Cardiac septum (tissue), 1 donor: ENCODE data around the gene NLGN4Y. TPM values are rescaled to one million over a fixed set of nuclear protein-coding genes. Genes with fewer than 3 reads are reported as not detected.

ENCODE experiments used
- DNase-seq: peaks from one replicate; pipeline ENCODE4 v3.0.0-alpha.2; 2020; ENCODE audit warnings: low spot score
- intact Hi-C: fragments of 100-400 bp; cut with DNase I; formaldehyde crosslinking; loops from one replicate; pipeline ENCODE4 v1.14.0; 2022
- long read RNA-seq: library from polyadenylated mRNA; unstranded; transcript quantifications from one replicate; pipeline ENCODE4 v2.0.0, GENCODE V29; 2021
- total RNA-seq: library from RNA; stranded (reverse); fragmentation: NEBNext Ultra II Directional; extraction: Animal tissue kit (Norgen Biotek cat#: 25700); gene quantifications from one replicate; pipeline ENCODE4 v1.2.1, GENCODE V29; 2021
- donor health status: DM: no; HTN: no; CAD: no.

Gene NLGN4Y
- total RNA-seq, result not detected
- long read RNA-seq, result 0 reads

- intact Hi-C loops, result no loop called here
- no peak for DNase-seq
Measured at GRCh38 chrY:14524272-14525231, at the start of gene NLGN4Y. TSS of gene NLGN4Y (plus strand) at chrY:14524529. CDS start at chrY:14622120, 97,591 bp downstream.

- no peak for DNase-seq
- intact Hi-C loops, result no loop called here
Measured at GRCh38 chrY:14485935-14486334, 38.4 kb upstream of the NLGN4Y start.

GRCh38 chrY:14490226-14490625 lies 34.1 kb upstream of the NLGN4Y start:
- DNase-seq, result no peak
- intact Hi-C loops, result no loop called here

DNA sequence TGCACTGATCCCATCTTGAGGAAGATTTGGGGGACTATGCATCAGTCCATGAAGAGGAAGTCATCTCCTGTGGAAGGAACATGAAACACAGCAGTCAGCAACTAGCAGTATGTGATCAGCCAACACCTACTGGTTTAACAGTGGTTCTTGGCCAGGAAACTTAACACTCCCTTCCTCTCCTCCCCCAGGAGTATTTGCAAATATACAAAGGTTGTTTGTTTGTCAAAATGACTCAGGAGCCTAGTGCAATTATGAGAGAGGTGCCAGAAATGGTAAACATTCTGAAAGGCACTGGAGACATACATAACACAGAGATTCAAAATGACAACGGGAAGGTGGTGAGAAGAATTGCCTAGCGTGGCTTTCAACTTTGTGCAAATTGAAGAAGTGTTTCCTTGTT lies 26.3 kb upstream of the NLGN4Y start:
- intact Hi-C loops, result no loop called here
- DNase-seq, result no peak

GRCh38 chrY:14504592-14504991 lies 19.7 kb upstream of the NLGN4Y start:
- intact Hi-C loops, result no loop called here

GRCh38 chrY:14522379-14522950 lies 1.9 kb upstream of the NLGN4Y start:
- DNase-seq, result no peak
- intact Hi-C loops, result no loop called here

More at GRCh38 chrY:14504592-14504991, 19.7 kb upstream of the NLGN4Y start:
- no peak for DNase-seq

- intact Hi-C loops, result no loop called here
Measured at GRCh38 chrY:14523491-14524271, 648 bp upstream of the NLGN4Y start.

DNA sequence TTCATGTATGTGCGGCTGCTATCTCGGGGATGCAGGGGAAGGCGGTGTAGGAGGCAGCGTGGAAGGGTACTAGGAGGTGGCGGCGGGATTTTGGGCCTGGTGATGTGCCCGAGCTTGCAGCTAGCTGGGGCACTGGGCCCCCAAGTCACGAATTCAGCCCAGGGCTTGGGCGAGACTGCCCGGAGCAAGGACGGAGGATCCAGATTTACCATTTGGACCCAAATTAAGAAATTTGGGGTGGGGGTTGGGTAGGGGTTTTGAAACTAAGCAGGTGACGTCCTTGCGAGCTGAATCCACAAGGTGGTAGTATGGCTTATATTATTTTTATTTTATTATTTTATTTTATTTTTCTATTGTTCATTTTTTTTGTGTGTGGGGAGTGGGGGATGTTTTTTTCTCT lies 986 bp downstream of the NLGN4Y start:
- intact Hi-C loops, result no loop called here
- DNase-seq, result no peak

More at GRCh38 chrY:14523491-14524271, 648 bp upstream of the NLGN4Y start:
- no peak for DNase-seq

DNA sequence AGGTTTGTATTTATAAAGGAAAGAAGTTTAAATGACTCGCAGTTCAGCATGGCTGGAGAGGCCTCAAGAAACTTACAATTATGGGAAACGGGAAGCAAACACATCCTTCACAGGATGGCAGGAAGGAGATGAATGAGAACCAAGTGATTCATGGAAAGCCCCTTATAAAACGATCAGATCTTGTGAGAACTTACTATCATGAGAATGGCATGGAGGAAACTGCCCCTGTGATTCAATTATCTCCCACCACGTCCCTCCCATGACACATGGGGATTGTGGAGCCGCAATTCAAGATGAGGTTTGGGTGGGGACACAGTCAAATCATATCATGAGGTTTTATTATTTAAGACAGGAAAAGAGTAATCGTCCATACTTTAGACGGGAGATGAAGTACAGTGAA lies 4.0 kb downstream of the NLGN4Y start:
- intact Hi-C loops, result no loop called here
- DNase-seq, result no peak

GRCh38 chrY:14536703-14537102 lies 12.4 kb downstream of the NLGN4Y start:
- intact Hi-C loops, result no loop called here
- no peak for DNase-seq

DNA sequence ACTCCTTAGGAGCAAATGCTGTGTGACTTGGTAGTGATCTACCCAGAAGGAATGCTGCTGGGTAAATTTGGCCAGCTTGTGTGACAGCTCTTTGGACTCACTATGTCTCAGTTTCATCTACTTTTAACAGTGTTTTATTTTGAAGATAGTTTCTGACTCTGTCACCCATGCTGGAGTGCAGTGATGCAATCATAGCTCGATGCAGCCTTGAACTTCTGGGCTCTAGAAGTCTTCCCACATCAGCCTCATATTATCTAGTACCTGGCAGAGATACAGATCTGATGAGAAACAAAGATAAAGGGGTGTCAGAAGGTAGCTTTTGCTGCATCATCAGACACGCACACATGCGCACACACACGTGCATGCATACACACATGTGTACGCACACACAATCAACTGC lies 19.2 kb downstream of the NLGN4Y start:
- intact Hi-C loops, result no loop called here
- no peak for DNase-seq

- DNase-seq, result no peak
- intact Hi-C loops, result no loop called here
Measured at GRCh38 chrY:14581294-14581693, 57.0 kb downstream of the NLGN4Y start.

DNA sequence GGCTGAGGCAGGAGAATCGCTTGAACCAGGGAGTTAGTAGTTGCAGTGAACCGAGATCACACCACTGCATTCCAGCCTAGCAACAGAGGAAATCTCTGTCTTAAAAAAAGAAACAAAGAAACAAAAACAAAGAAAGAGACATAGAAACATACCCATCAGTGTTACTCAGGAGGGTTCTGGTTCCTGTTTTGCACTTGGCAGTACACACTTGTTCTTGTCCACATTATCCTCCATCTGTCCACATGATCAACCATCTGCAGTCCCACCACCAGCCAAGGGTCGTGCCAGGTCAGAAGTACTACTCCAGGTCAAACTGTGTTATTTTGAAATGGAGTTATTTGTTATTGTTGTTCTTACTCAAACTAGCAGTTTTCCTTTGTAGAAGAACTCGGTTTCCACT lies 62.4 kb downstream of the NLGN4Y start:
- intact Hi-C loops, result no loop called here
- no peak for DNase-seq

DNA sequence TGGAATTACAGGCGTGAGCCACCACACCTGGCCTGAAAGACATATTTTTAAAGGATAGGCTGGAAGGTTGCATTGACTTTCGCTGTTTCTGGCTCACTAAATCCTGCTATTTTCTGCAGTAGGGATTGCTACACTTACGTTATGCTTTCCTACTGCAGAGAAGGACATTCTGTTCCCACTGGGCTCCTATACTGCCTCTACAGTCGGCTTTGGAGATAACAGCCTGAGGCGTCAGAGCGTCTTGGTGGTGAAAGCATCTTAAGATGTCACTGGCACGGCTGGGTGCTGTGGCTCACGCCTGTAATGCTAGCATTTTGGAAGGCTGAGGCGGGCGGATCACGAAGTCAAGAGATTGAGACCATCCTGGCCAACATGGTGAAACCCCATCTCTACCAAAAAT lies 77.0 kb downstream of the NLGN4Y start:
- DNase-seq, result no peak
- intact Hi-C loops, result no loop called here

GRCh38 chrY:14617625-14618024 lies 93.3 kb downstream of the NLGN4Y start:
- intact Hi-C loops, result no loop called here
- no peak for DNase-seq

DNA sequence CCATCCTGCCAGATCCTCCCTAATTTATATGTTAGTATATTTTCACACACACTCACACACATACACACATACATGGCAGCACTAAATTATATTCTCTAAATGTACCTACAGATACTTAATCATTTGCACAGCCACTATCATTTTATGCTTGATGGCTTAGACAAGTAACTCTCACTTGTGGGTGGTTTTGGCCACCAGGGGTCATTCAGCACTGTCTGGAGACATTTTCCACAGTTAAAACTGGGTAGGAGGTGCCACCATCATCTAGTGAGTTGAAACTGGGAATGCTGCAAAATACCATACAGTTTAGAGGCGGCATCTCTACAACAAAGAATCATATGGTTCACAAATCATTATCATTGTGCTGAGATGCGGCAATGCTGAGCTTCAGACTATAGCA lies 94.2 kb downstream of the NLGN4Y start:
- intact Hi-C loops, result no loop called here
- DNase-seq, result no peak

- intact Hi-C loops, result no loop called here
- DNase-seq, result no peak
Measured at GRCh38 chrY:14628208-14628607, 103.9 kb downstream of the NLGN4Y start.

DNA sequence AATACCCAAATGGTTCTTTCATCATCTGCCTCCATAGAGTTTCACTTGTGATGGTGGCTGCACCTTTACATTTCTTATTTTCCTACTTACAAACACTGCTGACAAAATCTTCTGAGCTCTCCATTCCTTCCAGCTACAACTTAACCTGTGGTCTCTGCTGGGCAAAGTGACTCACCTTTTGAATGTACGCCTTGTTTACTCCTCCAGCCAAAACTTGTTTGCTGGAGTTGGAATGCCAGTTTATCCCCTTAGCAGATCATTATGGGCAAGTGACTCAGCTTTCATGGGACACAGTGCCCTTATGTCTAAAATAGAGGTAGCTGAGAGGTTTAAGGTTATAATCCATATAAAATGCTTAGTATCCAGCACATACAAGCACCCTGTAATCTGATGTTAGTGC lies 107.3 kb downstream of the NLGN4Y start:
- DNase-seq, result no peak
- intact Hi-C loops, result no loop called here

DNA sequence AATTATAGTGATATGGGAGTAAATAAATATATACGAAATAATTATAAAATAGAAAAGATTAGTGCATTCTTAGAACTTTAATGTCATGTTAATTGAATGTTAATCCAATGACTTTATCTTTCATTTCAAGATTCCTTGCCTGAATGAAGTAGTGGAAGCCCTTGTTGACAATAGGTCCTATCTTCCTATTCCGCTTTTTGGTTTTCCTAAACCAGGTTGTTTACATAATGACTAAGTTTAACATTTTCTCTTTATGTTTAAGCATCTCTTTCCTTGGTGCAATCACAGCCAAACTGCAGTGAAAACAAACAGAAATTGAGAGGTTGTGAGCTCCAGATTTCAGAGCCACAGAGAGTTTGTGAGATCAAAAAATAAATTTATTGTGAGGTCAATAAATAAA lies 109.4 kb downstream of the NLGN4Y start:
- DNase-seq, result no peak
- intact Hi-C loops, result no loop called here

- intact Hi-C loops, result no loop called here
- no peak for DNase-seq
Measured at GRCh38 chrY:14634954-14635353, 110.6 kb downstream of the NLGN4Y start.
